DOHH2 (cell line): ENCODE results near the gene RASAL2.

ENCODE experiments used
- EZH2phosphoT487 ChIP-seq: fragments of 200-600 bp; sonication (generic); IDR thresholded peaks from 2 replicates; pipeline ENCODE4 v1.6.1; 2017; ENCODE audit warnings: borderline replicate concordance, mild to moderate bottlenecking, antibody characterized with exemption, low read length, moderate library complexity, mixed read lengths
- TF ChIP-seq, protein P1 (sequence below): fragments of 200-600 bp; sonication (generic); IDR thresholded peaks from one replicate; pipeline ENCODE4 v1.5.1; 2014; ENCODE audit warnings: antibody characterized with exemption, mild to moderate bottlenecking, low read depth, low read length; ENCODE audit not compliant: poor library complexity, severe bottlenecking

DNA sequence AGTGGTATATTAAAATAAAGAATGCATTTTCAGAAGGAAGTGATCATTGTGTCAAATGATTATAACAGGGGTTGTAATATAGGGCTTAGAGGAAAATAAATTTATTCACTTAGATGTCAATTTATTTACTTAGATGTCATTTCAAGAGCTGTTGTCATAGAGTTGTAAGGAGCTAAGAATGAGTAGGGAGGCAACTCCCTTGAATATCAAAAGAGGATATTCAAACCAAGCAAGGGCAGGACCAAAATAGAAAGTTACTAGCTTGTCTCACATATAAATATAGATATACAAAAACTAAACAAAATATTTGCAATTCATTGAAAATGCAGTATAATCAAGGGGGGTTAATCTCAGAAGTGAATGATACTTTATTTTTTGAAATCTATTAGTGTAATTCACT is 16.0 kb upstream of the RASAL2 start:
- TF ChIP-seq, protein P1, sequence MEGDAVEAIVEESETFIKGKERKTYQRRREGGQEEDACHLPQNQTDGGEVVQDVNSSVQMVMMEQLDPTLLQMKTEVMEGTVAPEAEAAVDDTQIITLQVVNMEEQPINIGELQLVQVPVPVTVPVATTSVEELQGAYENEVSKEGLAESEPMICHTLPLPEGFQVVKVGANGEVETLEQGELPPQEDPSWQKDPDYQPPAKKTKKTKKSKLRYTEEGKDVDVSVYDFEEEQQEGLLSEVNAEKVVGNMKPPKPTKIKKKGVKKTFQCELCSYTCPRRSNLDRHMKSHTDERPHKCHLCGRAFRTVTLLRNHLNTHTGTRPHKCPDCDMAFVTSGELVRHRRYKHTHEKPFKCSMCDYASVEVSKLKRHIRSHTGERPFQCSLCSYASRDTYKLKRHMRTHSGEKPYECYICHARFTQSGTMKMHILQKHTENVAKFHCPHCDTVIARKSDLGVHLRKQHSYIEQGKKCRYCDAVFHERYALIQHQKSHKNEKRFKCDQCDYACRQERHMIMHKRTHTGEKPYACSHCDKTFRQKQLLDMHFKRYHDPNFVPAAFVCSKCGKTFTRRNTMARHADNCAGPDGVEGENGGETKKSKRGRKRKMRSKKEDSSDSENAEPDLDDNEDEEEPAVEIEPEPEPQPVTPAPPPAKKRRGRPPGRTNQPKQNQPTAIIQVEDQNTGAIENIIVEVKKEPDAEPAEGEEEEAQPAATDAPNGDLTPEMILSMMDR = no peak
- TF ChIP-seq EZH2phosphoT487 = no peak
